Thymus (tissue), 11 donors: ENCODE results near the gene SPAAR. TPM values are rescaled to one million over a fixed set of nuclear protein-coding genes. Genes with fewer than 3 reads are reported as not detected.
A peak's percentile ranks its signal among the peaks of the same experiment; 100 is the strongest.
"Not testable (repeated sequence)": the region's sequence is repeated elsewhere in the genome, so short reads cannot be mapped to it uniquely, and the experiment has no call there.

Experiments
- DNase-seq, 9 donors: peaks; one replicate each; pipeline ENCODE4 v3.0.0-alpha.2; 2013; ENCODE audit warnings: low spot score in 9 of 9, low read depth in 6 of 9, missing footprints in 1 of 9
- H3K27ac ChIP-seq, 2 donors: one replicate each; pipeline ENCODE4 v1.5.1; 2013; ENCODE audit warnings: control low read depth in 1 of 2, low read depth in 1 of 2, low read length in 1 of 2, mild to moderate bottlenecking in 1 of 2, moderate library complexity in 1 of 2
- H3K27me3 ChIP-seq, 2 donors: one replicate each; pipeline ENCODE4 v1.5.1; 2013; ENCODE audit warnings: low read length in 1 of 2; ENCODE audit not compliant: control insufficient read depth in 2 of 2, insufficient read depth in 1 of 2
- H3K36me3 ChIP-seq, 2 donors: one replicate each; pipeline ENCODE4 v1.5.1; 2013; ENCODE audit warnings: low read length in 1 of 2, mild to moderate bottlenecking in 1 of 2, moderate library complexity in 1 of 2; ENCODE audit not compliant: control insufficient read depth in 2 of 2, insufficient read depth in 2 of 2
- H3K4me1 ChIP-seq, 2 donors: one replicate each; pipeline ENCODE4 v1.5.1; 2013; ENCODE audit warnings: low read length in 2 of 2; ENCODE audit not compliant: control insufficient read depth in 2 of 2, insufficient read depth in 2 of 2
- H3K4me3 ChIP-seq, 2 donors: one replicate each; pipeline ENCODE4 v1.5.1; 2013; ENCODE audit warnings: low read length in 2 of 2, control low read depth in 1 of 2, mild to moderate bottlenecking in 1 of 2
- H3K9me3 ChIP-seq, 2 donors: one replicate each; pipeline ENCODE4 v1.5.1; 2013; ENCODE audit warnings: low read length in 1 of 2, mild to moderate bottlenecking in 1 of 2; ENCODE audit not compliant: control insufficient read depth in 2 of 2, insufficient read depth in 1 of 2
- WGBS: extraction: QIAGEN DNeasy Blood & Tissue Kit; methylation state at CpG from one replicate; pipeline ENCODE4 v1.1.7; 2013; 5-methylcytosine and 5-hydroxymethylcytosine counted together
- polyA plus RNA-seq: library from polyadenylated mRNA; stranded (reverse); fragments of 200-250 nt; gene quantifications from one replicate; pipeline ENCODE4 v1.2.3, GENCODE V29; 2013
- total RNA-seq: library from RNA; stranded (reverse); fragments of 120-200 nt; gene quantifications from one replicate; pipeline ENCODE4 v1.2.4, GENCODE V29; 2013
- donor health status: healthy.

SPAAR gene
- total and polyA plus RNA-seq, 2 donors = 0.09 to 1.2 TPM

- H3K27me3 ChIP-seq = peaks cover 0 to under 1% of the 10 kb centered on the region in 2 donors
- H3K9me3 ChIP-seq = no peaks in the 10 kb centered on the region
- H3K4me3 ChIP-seq = no peak overlapping the region
- no peaks in the 10 kb centered on the region for H3K36me3 ChIP-seq
- no peak for DNase-seq
- no peaks in the 10 kb centered on the region for H3K4me1 ChIP-seq
- no peak overlapping the region for H3K27ac ChIP-seq
- WGBS = 93% methylated on average over 19 of the region's 19 CpGs
Measured at GRCh38 chr9:35869621-35870216, 39.6 kb upstream of the SPAAR start.

- no peak within 1 kb of the TSS for H3K4me3 ChIP-seq
- no peak for DNase-seq
Measured at GRCh38 chr9:35870351-35870923, 38.9 kb upstream of the SPAAR start, which contains the start of gene OR13J1. Gene OR13J1, minus strand, starts transcription at chr9:35870401. Its CDS starts 0 bp downstream, at chr9:35870401.

GRCh38 chr9:35871545-35871944, 37.7 kb upstream of the SPAAR start:
- Histone ChIP-seq H3K9me3 (no peaks in the 10 kb centered on the region), H3K36me3 (no peaks in the 10 kb centered on the region), H3K4me3 (no peak overlapping the region), H3K27me3 (no peaks in the 10 kb centered on the region), H3K4me1 (no peaks in the 10 kb centered on the region), H3K27ac (no peak overlapping the region)
- DNase-seq = no peak
- WGBS = 92% methylated on average over 3 of the region's 3 CpGs

More at GRCh38 chr9:35870351-35870923, 38.9 kb upstream of the SPAAR start, which contains the start of gene OR13J1:
- Histone ChIP-seq H3K4me1 (no peaks in the 10 kb centered on the region), H3K27me3 (no peaks in the 10 kb centered on the region), H3K36me3 (no peaks in the 10 kb centered on the region), H3K27ac (no peak within 1 kb of the TSS), H3K9me3 (no peaks in the 10 kb centered on the region)
- WGBS = 96% methylated on average over 8 of the region's 8 CpGs

- H3K27ac ChIP-seq = no peak overlapping the region
- no peak for DNase-seq
- 76% methylated on average over 3 of the region's 3 CpGs for WGBS
- no peaks in the 10 kb centered on the region for H3K4me1 ChIP-seq
- H3K4me3 ChIP-seq = no peak overlapping the region
- no peaks in the 10 kb centered on the region for H3K9me3 ChIP-seq
- no peaks in the 10 kb centered on the region for H3K36me3 ChIP-seq
- no peaks in the 10 kb centered on the region for H3K27me3 ChIP-seq
Measured at GRCh38 chr9:35872505-35872904, 36.8 kb upstream of the SPAAR start.

GRCh38 chr9:35882263-35882848, 26.9 kb upstream of the SPAAR start:
- no peaks in the 10 kb centered on the region for H3K4me1 ChIP-seq
- peak; percentile 33 to 82 (median 61) for DNase-seq
- 5% methylated on average over 4 of the region's 4 CpGs for WGBS
- H3K27me3 ChIP-seq = peaks cover 0 to 3% of the 10 kb centered on the region in 2 donors
- H3K27ac ChIP-seq = no peak overlapping the region
- no peaks in the 10 kb centered on the region for H3K9me3 ChIP-seq
- no peak overlapping the region for H3K4me3 ChIP-seq
- no peaks in the 10 kb centered on the region for H3K36me3 ChIP-seq

- Histone ChIP-seq H3K4me1 (no peaks in the 10 kb centered on the region), H3K27me3 (peaks cover 0 to 3% of the 10 kb centered on the region in 2 donors), H3K4me3 (no peak overlapping the region), H3K36me3 (no peaks in the 10 kb centered on the region), H3K27ac (no peak overlapping the region), H3K9me3 (no peaks in the 10 kb centered on the region)
- no peak for DNase-seq
- WGBS = 65% methylated on average over 3 of the region's 3 CpGs
Measured at GRCh38 chr9:35882996-35883395, 26.3 kb upstream of the SPAAR start.

GRCh38 chr9:35884908-35885307, 24.4 kb upstream of the SPAAR start:
- not testable (repeated sequence) for H3K4me3 ChIP-seq, H3K27ac ChIP-seq, DNase-seq, H3K4me1 ChIP-seq, H3K27me3 ChIP-seq, H3K9me3 ChIP-seq, H3K36me3 ChIP-seq
- 92% methylated on average over 3 of the region's 3 CpGs for WGBS

- no peak overlapping the region for H3K4me3 ChIP-seq
- peaks cover 0 to 15% of the 10 kb centered on the region in 2 donors for H3K27me3 ChIP-seq
- WGBS = 71% methylated on average over 3 of the region's 3 CpGs
- H3K36me3 ChIP-seq = no peaks in the 10 kb centered on the region
- peaks cover 0 to 5% of the 10 kb centered on the region in 2 donors for H3K4me1 ChIP-seq
- H3K27ac ChIP-seq = no peak overlapping the region
- no peak for DNase-seq
- H3K9me3 ChIP-seq = no peaks in the 10 kb centered on the region
Measured at GRCh38 chr9:35891646-35892045, 17.6 kb upstream of the SPAAR start.

GRCh38 chr9:35892051-35892450, 17.2 kb upstream of the SPAAR start:
- Histone ChIP-seq H3K36me3 (no peaks in the 10 kb centered on the region), H3K9me3 (no peaks in the 10 kb centered on the region), H3K27ac (no peak overlapping the region), H3K27me3 (peaks cover 0 to 15% of the 10 kb centered on the region in 2 donors), H3K4me3 (no peak overlapping the region), H3K4me1 (peaks cover 0 to 5% of the 10 kb centered on the region in 2 donors)
- 100% methylated on average over 1 of the region's 1 CpG for WGBS
- DNase-seq = no peak
